CD4-positive, alpha-beta T cell (primary cell): ENCODE measurements around the gene PLEKHH2. TPM values are rescaled to one million over a fixed set of nuclear protein-coding genes. Genes with fewer than 3 reads are reported as not detected.

ENCODE experiments used
- ATAC-seq: fragments of 200-7000 bp; cut with Tn5 transposase; one replicate; pipeline ENCODE4 v1.10.0; 2022; ENCODE audit warnings: mild to moderate bottlenecking; ENCODE audit not compliant: poor library complexity
- CTCF ChIA-PET: fragments of 350-600 bp; sonication (Branson Sonifier 250); formaldehyde crosslinking; loops from one replicate; lab custom pipeline; 2021; ENCODE audit warnings: antibody characterized with exemption, inconsistent platforms; lab: Charles Lee
- POLR2A ChIA-PET: fragments of 350-600 bp; sonication (Branson Sonifier 250); formaldehyde crosslinking; loops from one replicate; lab custom pipeline; 2021; ENCODE audit warnings: antibody characterized with exemption, inconsistent platforms; lab: Charles Lee
- DNase-seq, 14 experiments: peaks; one replicate each; pipeline ENCODE4 v3.0.0-alpha.2; 2013 to 2020; ENCODE audit warnings: mixed read lengths in 2 of 14
- H3K27ac ChIP-seq, 2 donors: one replicate each; pipeline versions ENCODE4 v1.5.1 to v1.7.0; 2013; ENCODE audit warnings: low read length in 2 of 2, low read depth in 1 of 2, mild to moderate bottlenecking in 1 of 2
- H3K27me3 ChIP-seq, 2 experiments: 1 replicate in 1 of 2; 2 replicates in 1 of 2; pipeline versions ENCODE4 v1.6.1 to v1.7.0; 2013; ENCODE audit warnings: low read length in 2 of 2, control low read depth in 1 of 2, mild to moderate bottlenecking in 1 of 2, moderate library complexity in 1 of 2; ENCODE audit not compliant: insufficient read depth in 2 of 2, control insufficient read depth in 1 of 2
- H3K36me3 ChIP-seq: one replicate; pipeline ENCODE4 v1.6.1; 2013; ENCODE audit warnings: low read length, control low read depth; ENCODE audit not compliant: insufficient read depth
- H3K4me1 ChIP-seq: one replicate; pipeline ENCODE4 v1.6.1; 2013; ENCODE audit warnings: low read length, control low read depth; ENCODE audit not compliant: insufficient read depth
- H3K4me3 ChIP-seq: one replicate; pipeline ENCODE4 v1.5.1; 2013; ENCODE audit warnings: mild to moderate bottlenecking, low read length, moderate library complexity
- H3K9me3 ChIP-seq, 2 experiments: 1 replicate in 1 of 2; 2 replicates in 1 of 2; pipeline versions ENCODE4 v1.6.1 to v1.7.0; 2013; ENCODE audit warnings: low read length in 2 of 2, mild to moderate bottlenecking in 2 of 2, control low read depth in 1 of 2, moderate library complexity in 1 of 2; ENCODE audit not compliant: control insufficient read depth in 1 of 2, insufficient read depth in 1 of 2
- H3K27ac Mint-ChIP-seq: one replicate; pipeline ENCODE4 v1.8.0; 2020; ENCODE audit warnings: mixed read lengths
- H3K27me3 Mint-ChIP-seq: one replicate; pipeline ENCODE4 v1.8.0; 2021; ENCODE audit warnings: mixed read lengths
- H3K36me3 Mint-ChIP-seq: one replicate; pipeline ENCODE4 v1.8.0; 2021; ENCODE audit warnings: low read depth, mixed read lengths
- H3K4me1 Mint-ChIP-seq: one replicate; pipeline ENCODE4 v1.8.0; 2021; ENCODE audit warnings: low read depth, mixed read lengths
- H3K4me3 Mint-ChIP-seq: one replicate; pipeline ENCODE4 v1.8.0; 2020; ENCODE audit warnings: mild to moderate bottlenecking, mixed read lengths
- H3K9me3 Mint-ChIP-seq: one replicate; pipeline ENCODE4 v1.8.0; 2020; ENCODE audit warnings: mixed read lengths
- CTCF ChIP-seq: fragments of 200-600 bp; IDR thresholded peaks from one replicate; pipeline ENCODE4 v1.8.0; 2022; ENCODE audit warnings: antibody characterized with exemption, mild to moderate bottlenecking
- intact Hi-C, 2 experiments: fragments of 100-400 bp; cut with DNase I in 1 of 2; cut with micrococcal nuclease in 1 of 2; formaldehyde crosslinking; loops; one replicate each; pipeline versions ENCODE4 v1.15.1 to v1.9.0; 2023 to 2025; cut with DNase I, micrococcal nuclease
- total RNA-seq, 174 experiments: library from RNA in 2 of 174; stranded (reverse) in 2 of 174; gene quantifications; one replicate each; pipeline ENCODE4 v1.2.3 and lab custom pipeline; 2021 to 2026

PLEKHH2 gene
- total RNA-seq, 2 experiments from 2014 or later: 1.6 to 2.7 TPM

DNA sequence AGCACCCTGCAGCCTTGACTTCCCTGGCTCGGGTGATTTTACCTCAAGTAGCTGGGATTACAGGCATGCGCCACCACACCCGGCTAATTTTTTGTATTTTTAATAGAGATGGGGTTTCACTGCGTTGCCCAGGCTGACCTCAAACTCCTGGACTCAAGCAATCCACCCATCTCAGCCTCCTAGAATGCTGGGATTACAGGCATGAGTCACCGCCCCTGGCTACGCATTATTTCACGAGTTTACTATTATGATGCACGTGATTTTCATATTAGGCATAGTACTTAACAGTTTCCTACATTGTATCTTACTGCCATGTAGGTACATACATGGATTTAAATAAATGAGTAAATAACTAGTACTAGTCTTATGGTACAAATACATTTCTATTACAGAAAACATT is 141.2 kb downstream of the PLEKHH2 start:
- intact Hi-C loops: loop anchor here in 1 of 2 experiments (10.0 kb wide), 2 partner anchors 183 to 587 kb away; partner anchors contain the start of genes CAMKMT, PREPL and THADA

DNA sequence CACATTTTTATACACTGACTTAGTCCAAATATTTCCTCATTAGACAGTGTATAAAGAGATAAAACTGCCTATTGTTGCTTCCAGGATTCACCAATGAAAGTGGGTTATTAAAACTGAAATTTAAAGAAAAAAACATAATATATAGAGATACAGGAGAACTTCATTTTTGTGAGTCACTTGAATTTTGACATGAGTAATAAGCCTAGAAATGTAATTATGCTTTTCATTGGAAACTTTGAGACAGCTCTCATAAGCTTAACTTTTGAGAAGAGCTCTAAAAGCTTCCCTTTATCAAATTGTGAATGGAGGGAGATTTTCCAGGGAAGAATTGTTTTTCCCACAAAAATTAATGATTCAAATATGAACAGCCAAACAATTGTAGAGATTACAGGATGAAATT is 150.8 kb downstream of the PLEKHH2 start:
- Histone ChIP-seq H3K9me3 (no peaks in the 10 kb centered on the region), H3K27ac (no peak overlapping the region), H3K27me3 (no peaks in the 10 kb centered on the region), H3K4me3 (no peak overlapping the region), H3K4me1 (no peaks in the 10 kb centered on the region), H3K36me3 (no peaks in the 10 kb centered on the region)
- Mint-ChIP-seq H3K4me3 (no peak overlapping the region), H3K4me1 (no peaks in the 10 kb centered on the region), H3K36me3 (peaks cover 26% of the 10 kb centered on the region), H3K9me3 (no peaks in the 10 kb centered on the region), H3K27ac (no peak overlapping the region), H3K27me3 (no peaks in the 10 kb centered on the region)
- intact Hi-C loops: no loop called here
- ATAC-seq (no peak), DNase-seq (no peak)
- ChIA-PET CTCF (no interaction called here), POLR2A (no interaction called here)
- TF ChIP-seq CTCF: no peak

More for the DNA sequence above, 141.2 kb downstream of the PLEKHH2 start:
- ChIA-PET POLR2A (no interaction called here), CTCF (no interaction called here)
- Histone ChIP-seq H3K4me3 (no peak overlapping the region), H3K27me3 (no peaks in the 10 kb centered on the region), H3K4me1 (peaks cover 11% of the 10 kb centered on the region), H3K36me3 (no peaks in the 10 kb centered on the region), H3K9me3 (no peaks in the 10 kb centered on the region), H3K27ac (no peak overlapping the region)
- ATAC-seq (no peak), DNase-seq (no peak)
- Mint-ChIP-seq H3K27ac (no peak overlapping the region), H3K4me3 (no peak overlapping the region), H3K36me3 (peaks cover 10% of the 10 kb centered on the region), H3K9me3 (no peaks in the 10 kb centered on the region), H3K4me1 (peaks cover 12% of the 10 kb centered on the region), H3K27me3 (no peaks in the 10 kb centered on the region)
- TF ChIP-seq CTCF: no peak

DNA sequence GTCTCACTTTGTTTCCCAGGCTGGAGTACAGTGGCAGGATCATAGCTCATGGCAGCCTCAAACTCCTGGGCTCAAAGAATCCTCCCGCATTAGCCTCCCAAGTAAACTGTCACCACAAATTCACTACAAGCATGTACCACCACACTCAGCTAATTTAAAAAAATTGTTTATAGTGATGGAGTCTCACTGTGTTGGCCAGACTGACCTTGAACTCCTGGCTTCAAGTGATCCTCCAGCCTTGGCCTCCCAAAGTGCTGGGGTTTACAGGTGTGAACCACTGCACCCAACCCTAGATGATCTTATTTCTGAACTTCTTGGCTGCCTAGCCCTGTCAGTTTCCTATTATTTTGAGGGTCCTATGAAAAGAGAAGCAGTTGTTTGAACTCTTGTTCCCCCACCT is 151.6 kb downstream of the PLEKHH2 start:
- H3K9me3 ChIP-seq: no peaks in the 10 kb centered on the region
- H3K4me1 Mint-ChIP-seq: no peaks in the 10 kb centered on the region
- H3K27me3 Mint-ChIP-seq: no peaks in the 10 kb centered on the region
- H3K4me1 ChIP-seq: no peaks in the 10 kb centered on the region
- H3K9me3 Mint-ChIP-seq: no peaks in the 10 kb centered on the region
- no peaks in the 10 kb centered on the region for H3K36me3 ChIP-seq
- no peak overlapping the region for H3K4me3 Mint-ChIP-seq
- ChIA-PET CTCF (no interaction called here), POLR2A (no interaction called here)
- H3K27ac Mint-ChIP-seq: no peak overlapping the region
- ATAC-seq: no peak
- H3K36me3 Mint-ChIP-seq: peaks cover 28% of the 10 kb centered on the region
- TF ChIP-seq CTCF: no peak
- intact Hi-C loops: no loop called here
- no peaks in the 10 kb centered on the region for H3K27me3 ChIP-seq
- no peak for DNase-seq
- H3K4me3 ChIP-seq: no peak overlapping the region
- H3K27ac ChIP-seq: no peak overlapping the region
